Tongue (tissue), 2 donors: Measurements from ENCODE around the gene TEX2. TPM values are rescaled to one million over a fixed set of nuclear protein-coding genes. Genes with fewer than 3 reads are reported as not detected.

Source experiments
- DNase-seq: peaks from one replicate; pipeline ENCODE4 v3.0.0-alpha.2; 2015
- total RNA-seq: library from RNA; depleted of rRNA; stranded (reverse); fragments of >200 nt; gene quantifications from one replicate; pipeline ENCODE4 v1.2.3, GENCODE V29; 2014

Gene TEX2
- total RNA-seq = 39.6 TPM

- peak; percentile 96 for DNase-seq
Measured at GRCh38 chr17:64263000-64263766, at the start of gene TEX2. TEX2 (minus strand) TSS chr17:64263260; CDS start chr17:64214217, 49,043 bp downstream.

- no peak for DNase-seq
Measured at GRCh38 chr17:64309710-64310109, 46.6 kb upstream of the TEX2 start.

GRCh38 chr17:64309021-64309420 is 46.0 kb upstream of the TEX2 start:
- no peak for DNase-seq

GRCh38 chr17:64306850-64307463 is 43.9 kb upstream of the TEX2 start:
- DNase-seq = peak; percentile 79

GRCh38 chr17:64304551-64304950 is 41.5 kb upstream of the TEX2 start:
- DNase-seq = no peak

GRCh38 chr17:64300699-64300965 is 37.6 kb upstream of the TEX2 start:
- no peak for DNase-seq

GRCh38 chr17:64297467-64298088 is 34.5 kb upstream of the TEX2 start:
- DNase-seq = no peak

- DNase-seq = no peak
Measured at GRCh38 chr17:64296246-64296645, 33.2 kb upstream of the TEX2 start.

- no peak for DNase-seq
Measured at GRCh38 chr17:64295146-64295545, 32.1 kb upstream of the TEX2 start.

- DNase-seq = no peak
Measured at GRCh38 chr17:64291268-64291851, 28.3 kb upstream of the TEX2 start.

- DNase-seq = no peak
Measured at GRCh38 chr17:64289741-64290141, 26.7 kb upstream of the TEX2 start.

GRCh38 chr17:64282753-64283080 is 19.7 kb upstream of the TEX2 start:
- no peak for DNase-seq

- DNase-seq = peak; percentile 86
Measured at GRCh38 chr17:64281962-64282752, 19.1 kb upstream of the TEX2 start.

GRCh38 chr17:64278614-64279013 is 15.6 kb upstream of the TEX2 start:
- DNase-seq = no peak

- DNase-seq = peak; percentile 89
Measured at GRCh38 chr17:64277831-64278562, 14.9 kb upstream of the TEX2 start.

GRCh38 chr17:64276961-64277505 is 14.0 kb upstream of the TEX2 start:
- no peak for DNase-seq

- DNase-seq = no peak
Measured at GRCh38 chr17:64275016-64275415, 12.0 kb upstream of the TEX2 start.

GRCh38 chr17:64273006-64273405 is 9.9 kb upstream of the TEX2 start:
- no peak for DNase-seq

GRCh38 chr17:64270885-64271284 is 7.8 kb upstream of the TEX2 start:
- no peak for DNase-seq

- peak; percentile 43 for DNase-seq
Measured at GRCh38 chr17:64269687-64270649, 6.9 kb upstream of the TEX2 start.
